CD4-positive, alpha-beta memory T cell (primary cell): ENCODE data around the gene PRDM8. TPM values are rescaled to one million over a fixed set of nuclear protein-coding genes. Genes with fewer than 3 reads are reported as not detected.

Source experiments
- CTCF ChIA-PET: fragments of 350-600 bp; sonication (Branson Sonifier 250); formaldehyde crosslinking; loops from one replicate; lab custom pipeline; 2021; ENCODE audit warnings: inconsistent platforms; ENCODE audit not compliant: partially characterized antibody; lab: Charles Lee
- POLR2A ChIA-PET: fragments of 350-600 bp; sonication (Branson Sonifier 250); formaldehyde crosslinking; loops from one replicate; lab custom pipeline; 2021; ENCODE audit not compliant: partially characterized antibody; lab: Charles Lee
- DNase-seq, 5 donors: peaks; one replicate each; pipeline versions ENCODE4 v3.0.0 to v3.0.0-alpha.2; 2020 to 2022; ENCODE audit warnings: mixed read lengths in 1 of 5
- H3K27ac ChIP-seq: one replicate; pipeline ENCODE4 v1.7.0; 2013; ENCODE audit warnings: low read depth, low read length
- H3K27me3 ChIP-seq: 2 replicates; pipeline ENCODE4 v1.7.0; 2013; ENCODE audit warnings: mild to moderate bottlenecking, low read length, moderate library complexity; ENCODE audit not compliant: insufficient read depth
- H3K36me3 ChIP-seq: 2 replicates; pipeline ENCODE4 v1.7.0; 2013; ENCODE audit warnings: mild to moderate bottlenecking, low read length, moderate library complexity; ENCODE audit not compliant: insufficient read depth
- H3K4me1 ChIP-seq: 2 replicates; pipeline ENCODE4 v1.7.0; 2013; ENCODE audit warnings: mild to moderate bottlenecking, low read length, moderate library complexity; ENCODE audit not compliant: insufficient read depth
- H3K4me3 ChIP-seq, 2 donors: one replicate each; pipeline ENCODE4 v1.7.0; 2013; ENCODE audit warnings: low read length in 2 of 2, mild to moderate bottlenecking in 1 of 2
- H3K9me3 ChIP-seq, 2 donors: one replicate each; pipeline ENCODE4 v1.7.0; 2013; ENCODE audit warnings: low read length in 2 of 2, control low read depth in 1 of 2; ENCODE audit not compliant: control insufficient read depth in 1 of 2
- H3K27ac Mint-ChIP-seq, 7 donors: one replicate each; pipeline ENCODE4 v1.8.0; 2020 to 2021; ENCODE audit warnings: mixed read lengths in 7 of 7, mild to moderate bottlenecking in 6 of 7, inconsistent platforms in 3 of 7, moderate library complexity in 3 of 7
- H3K27me3 Mint-ChIP-seq, 2 donors: one replicate each; pipeline ENCODE4 v1.8.0; 2020 to 2021; ENCODE audit warnings: mixed read lengths in 2 of 2
- H3K36me3 Mint-ChIP-seq, 2 donors: one replicate each; pipeline ENCODE4 v1.8.0; 2020 to 2021; ENCODE audit warnings: mixed read lengths in 2 of 2, inconsistent platforms in 1 of 2, mild to moderate bottlenecking in 1 of 2
- H3K4me1 Mint-ChIP-seq, 4 donors: one replicate each; pipeline ENCODE4 v1.8.0; 2020 to 2021; ENCODE audit warnings: mixed read lengths in 4 of 4, mild to moderate bottlenecking in 1 of 4
- H3K4me3 Mint-ChIP-seq, 8 donors: one replicate each; pipeline ENCODE4 v1.8.0; 2020 to 2021; ENCODE audit warnings: mixed read lengths in 8 of 8, mild to moderate bottlenecking in 7 of 8, moderate library complexity in 6 of 8, inconsistent platforms in 3 of 8
- H3K9me3 Mint-ChIP-seq, 8 donors: one replicate each; pipeline ENCODE4 v1.8.0; 2020 to 2021; ENCODE audit warnings: mixed read lengths in 8 of 8, mild to moderate bottlenecking in 5 of 8, inconsistent platforms in 3 of 8, moderate library complexity in 1 of 8
- intact Hi-C: fragments of 100-400 bp; cut with micrococcal nuclease; formaldehyde crosslinking; loops from one replicate; pipeline ENCODE4 v1.15.1; 2023
- polyA plus RNA-seq, 2 donors: library from polyadenylated mRNA; unstranded; fragments of 300-500 nt; fragmentation: Illumina TruSeq; gene quantifications; one replicate each; pipeline ENCODE4 v1.2.3, GENCODE V29; 2021
- total RNA-seq, 2 experiments: library from RNA; stranded (reverse); gene quantifications; one replicate each; pipeline ENCODE4 v1.2.3, GENCODE V29; 2021

The PRDM8 gene
- total and polyA plus RNA-seq, 4 experiments from 2014 or later = 2.1 to 23.0 (median 11.6) TPM

DNA sequence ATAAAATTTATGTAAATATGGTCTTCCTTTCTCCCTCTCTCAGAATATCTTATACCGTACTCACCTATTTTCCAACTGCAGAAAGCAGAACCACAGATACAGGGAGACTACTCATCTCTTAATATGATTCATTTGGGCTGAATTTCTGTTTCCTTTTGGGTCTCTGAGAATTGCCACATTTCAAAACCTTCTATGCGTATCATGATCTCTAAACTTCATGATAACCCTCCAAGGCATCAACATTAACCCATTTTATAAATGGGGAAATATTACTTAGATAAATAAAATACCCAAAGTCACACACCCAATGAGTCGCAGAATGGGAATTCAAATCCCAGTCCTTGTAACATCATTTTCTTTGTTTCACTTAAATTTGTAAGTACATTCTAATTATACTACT lies 16.6 kb upstream of the PRDM8 start:
- intact Hi-C loops = loop anchor here (5.0 kb wide), 3 partner anchors 123 to 312 kb away; no protein-coding TSS in a partner anchor
- Mint-ChIP-seq H3K4me1 (peaks cover 33 to 63% (median 50%) of the 10 kb centered on the region in 4 donors), H3K27ac (peak overlapping the region; percentile 1 to 76 (median 34)), H3K4me3 (no peak overlapping the region), H3K9me3 (peaks cover 0 to 23% (median 15%) of the 10 kb centered on the region in 8 donors), H3K36me3 (peaks cover 8 to 20% of the 10 kb centered on the region in 2 donors), H3K27me3 (no peaks in the 10 kb centered on the region)
- ChIA-PET CTCF (interaction anchor here (0.8 to 14.8 kb wide), 6 partner anchors 10 to 108 kb away, joined by 3 to 291 read pairs (median 70); partner anchors contain the start of gene PRDM8), POLR2A (interaction anchor here (0.8 to 12.1 kb wide), 10 partner anchors 10 to 140 kb away, joined by 3 to 185 read pairs (median 9); partner anchors contain the start of genes ANTXR2 and PRDM8)
- no peaks in the 10 kb centered on the region for H3K27me3 ChIP-seq
- DNase-seq = no peak
- no peak overlapping the region for H3K27ac ChIP-seq
- no peak overlapping the region for H3K4me3 ChIP-seq
- H3K36me3 ChIP-seq = no peaks in the 10 kb centered on the region
- H3K4me1 ChIP-seq = peaks cover 44% of the 10 kb centered on the region
- H3K9me3 ChIP-seq = no peaks in the 10 kb centered on the region

DNA sequence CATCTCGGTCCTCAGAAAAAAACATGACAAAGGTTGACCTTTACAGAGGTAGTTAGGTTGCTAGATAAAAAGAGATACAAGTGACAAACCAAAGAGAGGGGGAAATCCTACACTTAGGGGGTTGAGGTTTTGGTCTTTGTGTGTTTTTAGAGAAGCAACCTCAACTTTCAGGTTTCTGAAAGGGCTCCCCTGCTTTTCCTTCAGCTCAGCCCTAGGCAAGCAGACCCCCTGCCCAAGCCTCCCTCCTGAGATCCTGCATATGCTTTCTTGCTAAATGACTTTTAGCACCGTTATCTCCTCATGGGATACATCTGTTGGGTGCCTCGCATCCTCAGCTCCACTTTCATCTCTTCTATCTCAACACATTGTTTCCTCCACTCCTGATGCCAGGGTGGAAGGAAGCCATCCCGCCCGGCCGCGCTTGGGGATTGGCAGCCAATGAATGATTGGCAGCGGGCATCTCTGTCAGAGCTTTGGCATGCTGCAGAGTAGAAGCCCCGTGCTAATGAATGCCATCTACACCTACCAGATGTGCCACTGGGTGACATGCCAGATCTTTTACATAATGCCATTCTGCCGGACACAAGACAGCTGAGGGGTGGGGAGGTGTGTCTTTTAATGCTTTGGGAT lies 15.0 kb upstream of the PRDM8 start:
- H3K4me3 ChIP-seq = peak overlapping the region in 1 of 2 donors; percentile 19

DNA sequence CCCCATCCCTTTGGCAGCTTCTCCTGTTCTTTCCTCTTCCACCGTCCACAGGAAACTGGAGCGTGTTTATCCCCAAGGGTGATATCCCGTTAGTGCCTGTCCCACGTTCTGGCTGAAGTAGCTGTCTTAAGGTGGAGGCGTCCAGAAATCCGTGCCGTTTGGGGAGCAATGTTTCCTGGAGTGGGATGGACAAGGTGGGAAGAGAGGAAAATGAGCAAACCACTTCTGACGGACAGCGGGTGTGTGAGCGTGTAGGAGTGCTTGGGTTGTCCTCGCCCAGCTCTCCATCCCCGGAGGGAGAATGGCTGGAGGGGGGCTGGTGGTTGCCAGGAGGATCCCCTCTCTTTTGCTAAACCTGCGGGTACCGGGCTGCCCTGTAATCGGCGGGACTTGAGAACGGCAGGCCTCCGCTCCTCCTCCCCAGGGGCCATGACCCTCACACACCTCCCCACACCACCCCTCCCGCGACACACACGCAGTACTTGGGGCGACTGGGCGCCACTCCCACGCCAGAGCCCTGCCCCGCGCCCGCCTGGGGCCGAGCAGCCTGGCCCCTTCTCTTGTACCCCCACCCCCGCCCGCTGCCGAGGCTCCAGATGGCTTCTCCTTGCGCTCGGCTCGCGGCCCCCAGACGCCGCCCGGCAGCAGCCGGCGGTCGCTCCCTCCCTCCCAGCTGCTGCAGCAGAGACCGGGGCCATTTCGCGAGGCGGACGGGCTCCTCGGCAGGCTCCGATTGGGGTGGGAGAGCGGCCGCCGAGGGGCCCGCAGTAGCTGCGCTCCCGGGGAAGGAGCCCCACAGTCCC lies 13.9 kb upstream of the PRDM8 start:
- Mint-ChIP-seq H3K9me3 (peaks cover 0 to 17% (median 13%) of the 10 kb centered on the region in 8 donors), H3K27me3 (no peaks in the 10 kb centered on the region), H3K36me3 (peaks cover 15 to 23% of the 10 kb centered on the region in 2 donors), H3K4me1 (peaks cover 38 to 71% (median 47%) of the 10 kb centered on the region in 4 donors), H3K27ac (peak overlapping the region; percentile 88 to 99 (median 95)), H3K4me3 (peak overlapping the region; percentile 95 to 100 (median 100))
- ChIA-PET CTCF (interaction anchor here (0.7 to 14.8 kb wide), 13 partner anchors 13 to 126 kb away, joined by 3 to 291 read pairs (median 6); partner anchors contain the start of genes ANTXR2 and PRDM8), POLR2A (interaction anchor here (0.7 to 12.1 kb wide), 13 partner anchors 9 to 166 kb away, joined by 3 to 185 read pairs (median 7); partner anchors contain the start of genes ANTXR2 and PRDM8)
- DNase-seq = peak in 2 of 5 donors; percentile 45 to 68
- H3K36me3 ChIP-seq = no peaks in the 10 kb centered on the region
- H3K27ac ChIP-seq = peak overlapping the region; percentile 85
- no peaks in the 10 kb centered on the region for H3K9me3 ChIP-seq
- H3K4me3 ChIP-seq = peak overlapping the region; percentile 24 to 99
- intact Hi-C loops = loop anchor here (1.0 to 5.0 kb wide), 10 partner anchors 10 to 309 kb away; partner anchors contain the start of gene ANTXR2
- peaks cover 50% of the 10 kb centered on the region for H3K4me1 ChIP-seq
- no peaks in the 10 kb centered on the region for H3K27me3 ChIP-seq

More for the DNA sequence above, 15.0 kb upstream of the PRDM8 start:
- Histone ChIP-seq H3K27me3 (no peaks in the 10 kb centered on the region), H3K27ac (peak overlapping the region; percentile 85), H3K36me3 (no peaks in the 10 kb centered on the region), H3K4me1 (peaks cover 50% of the 10 kb centered on the region), H3K9me3 (no peaks in the 10 kb centered on the region)
- ChIA-PET CTCF (interaction anchor here (1.0 to 14.8 kb wide), 11 partner anchors 11 to 124 kb away, joined by 3 to 291 read pairs (median 6); partner anchors contain the start of gene PRDM8), POLR2A (interaction anchor here (0.7 to 12.1 kb wide), 13 partner anchors 11 to 1243 kb away, joined by 3 to 185 read pairs (median 6); partner anchors contain the start of genes ANTXR2, PAQR3 and PRDM8)
- intact Hi-C loops = loop anchor here (2.0 to 5.0 kb wide), 4 partner anchors 14 to 310 kb away; no protein-coding TSS in a partner anchor
- H3K27ac Mint-ChIP-seq = peak overlapping the region; percentile 69 to 94 (median 87)
- peak overlapping the region; percentile 60 to 100 (median 96) for H3K4me3 Mint-ChIP-seq
- H3K4me1 Mint-ChIP-seq = peaks cover 38 to 64% (median 51%) of the 10 kb centered on the region in 4 donors
- peak in 2 of 5 donors; percentile 33 to 41 for DNase-seq
- H3K36me3 Mint-ChIP-seq = peaks cover 8 to 22% of the 10 kb centered on the region in 2 donors
- no peaks in the 10 kb centered on the region for H3K27me3 Mint-ChIP-seq
- peaks cover 0 to 23% (median 14%) of the 10 kb centered on the region in 8 donors for H3K9me3 Mint-ChIP-seq

DNA sequence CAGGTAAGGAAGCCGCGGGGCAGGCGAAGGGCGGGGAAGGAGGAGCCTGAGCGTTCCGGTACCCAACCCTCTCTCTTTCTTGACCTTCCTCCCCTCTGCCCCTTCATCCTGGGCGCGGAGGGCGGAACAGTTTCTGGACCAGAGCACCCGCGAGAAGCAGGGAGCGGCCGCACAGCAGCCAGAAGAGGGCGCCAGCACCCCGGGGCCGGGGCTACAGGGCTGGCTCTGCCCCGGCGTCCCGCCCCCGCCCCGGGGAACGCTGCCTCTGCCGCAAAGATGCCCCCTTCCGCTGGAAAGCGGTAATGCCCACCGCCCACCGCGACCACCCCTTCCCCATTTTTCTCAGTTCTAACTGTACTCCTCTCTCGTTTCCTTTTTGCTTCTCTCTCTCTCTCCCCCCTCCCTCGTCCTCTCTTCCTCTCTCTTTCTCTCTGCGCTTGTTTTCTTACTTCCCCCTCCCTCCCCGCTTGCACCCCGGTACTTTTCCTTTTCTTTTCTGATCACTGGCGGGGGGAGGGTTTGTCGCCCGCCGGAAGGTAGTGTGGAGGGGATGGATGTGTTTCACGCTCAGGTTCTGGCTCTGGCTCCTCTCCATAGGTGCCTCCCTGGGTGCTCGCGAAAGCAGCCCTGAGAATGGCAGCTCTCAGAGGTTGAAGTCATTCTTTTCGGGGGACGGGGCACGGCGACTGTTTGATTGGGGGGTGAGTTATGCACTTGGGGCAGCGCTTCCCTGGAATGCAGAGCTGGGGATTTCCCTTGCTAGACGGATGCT lies 13.1 kb upstream of the PRDM8 start:
- H3K4me3 Mint-ChIP-seq = peak overlapping the region; percentile 95 to 100 (median 100)
- peak overlapping the region; percentile 85 for H3K27ac ChIP-seq
- H3K27me3 Mint-ChIP-seq = no peaks in the 10 kb centered on the region
- no peaks in the 10 kb centered on the region for H3K9me3 ChIP-seq
- peaks cover 0 to 13% (median 8%) of the 10 kb centered on the region in 8 donors for H3K9me3 Mint-ChIP-seq
- ChIA-PET CTCF (interaction anchor here (0.7 to 14.8 kb wide), 26 partner anchors 13 to 266 kb away, joined by 3 to 291 read pairs (median 4); partner anchors contain the start of genes ANTXR2 and PRDM8), POLR2A (interaction anchor here (0.7 to 12.1 kb wide), 14 partner anchors 9 to 124 kb away, joined by 3 to 185 read pairs (median 6); partner anchors contain the start of genes ANTXR2 and PRDM8)
- H3K36me3 ChIP-seq = no peaks in the 10 kb centered on the region
- peaks cover 50% of the 10 kb centered on the region for H3K4me1 ChIP-seq
- DNase-seq = peak; percentile 89 to 93 (median 91)
- peaks cover 12 to 20% of the 10 kb centered on the region in 2 donors for H3K36me3 Mint-ChIP-seq
- H3K4me1 Mint-ChIP-seq = peaks cover 38 to 70% (median 47%) of the 10 kb centered on the region in 4 donors
- no peaks in the 10 kb centered on the region for H3K27me3 ChIP-seq
- H3K4me3 ChIP-seq = peak overlapping the region; percentile 88 to 99
- H3K27ac Mint-ChIP-seq = peak overlapping the region; percentile 94 to 99 (median 98)
- intact Hi-C loops = loop anchor here (1.0 to 5.0 kb wide), 9 partner anchors 11 to 308 kb away; partner anchors contain the start of gene ANTXR2

DNA sequence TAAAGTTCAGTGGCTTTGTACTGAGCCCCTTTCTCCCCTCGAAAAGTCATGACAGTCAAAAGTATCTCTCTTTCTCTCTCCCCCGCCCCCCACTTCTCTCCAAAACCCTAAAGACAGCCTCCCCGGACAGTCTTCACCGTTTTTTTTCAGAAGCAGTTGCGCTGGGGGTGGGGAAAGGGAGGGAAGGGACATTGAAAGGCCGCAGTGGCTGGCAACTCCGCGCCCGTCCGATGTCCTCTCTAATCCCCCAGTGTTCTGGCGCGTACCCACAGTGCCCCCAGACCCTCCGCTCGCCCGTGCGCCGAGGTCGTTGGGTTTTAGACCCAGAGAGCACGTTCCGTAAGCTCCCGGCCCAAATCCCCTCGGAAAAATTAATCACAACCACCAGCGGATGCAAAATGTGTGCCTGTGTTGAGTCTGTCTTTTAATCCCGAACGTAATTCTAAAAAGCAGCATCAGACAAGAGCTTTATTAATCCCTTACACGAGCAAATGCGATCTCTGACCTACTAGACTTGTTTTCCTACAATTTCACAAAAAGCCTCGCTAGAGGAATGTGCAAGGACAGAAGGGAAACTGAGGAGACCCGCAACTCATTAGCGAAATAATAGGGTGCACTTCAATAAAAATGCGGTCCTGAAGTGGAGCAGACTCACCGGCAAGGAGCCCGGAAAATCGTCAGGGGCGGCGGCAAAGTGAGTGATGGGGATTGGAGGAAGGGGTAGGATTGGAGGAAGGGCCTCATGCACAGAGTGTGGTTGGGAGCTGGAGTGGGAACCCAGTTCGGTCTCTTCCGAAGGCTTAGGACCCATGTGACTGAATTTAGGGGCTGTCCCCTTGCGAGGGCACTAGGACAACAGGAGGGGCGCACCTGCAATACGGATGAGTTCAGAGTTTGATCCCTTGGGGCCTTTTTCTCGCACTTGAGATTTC lies 12.2 kb upstream of the PRDM8 start:
- peak in 1 of 5 donors; percentile 29 for DNase-seq
- peak overlapping the region; percentile 95 to 100 (median 100) for H3K4me3 Mint-ChIP-seq
- POLR2A ChIA-PET = interaction anchor here (0.8 to 12.1 kb wide), 12 partner anchors 14 to 125 kb away, joined by 3 to 185 read pairs (median 12); partner anchors contain the start of genes ANTXR2 and PRDM8
- CTCF ChIA-PET = interaction anchor here (0.7 to 14.8 kb wide), 22 partner anchors 13 to 268 kb away, joined by 3 to 291 read pairs (median 4); partner anchors contain the start of genes ANTXR2 and PRDM8
- Histone ChIP-seq H3K27ac (peak overlapping the region; percentile 85), H3K9me3 (no peaks in the 10 kb centered on the region), H3K36me3 (no peaks in the 10 kb centered on the region), H3K4me3 (peak overlapping the region; percentile 88 to 99), H3K4me1 (peaks cover 50% of the 10 kb centered on the region), H3K27me3 (no peaks in the 10 kb centered on the region)
- peak overlapping the region; percentile 94 to 99 (median 98) for H3K27ac Mint-ChIP-seq
- peaks cover 38 to 66% (median 47%) of the 10 kb centered on the region in 4 donors for H3K4me1 Mint-ChIP-seq
- no peaks in the 10 kb centered on the region for H3K27me3 Mint-ChIP-seq
- peaks cover 0 to 4% (median under 1%) of the 10 kb centered on the region in 8 donors for H3K9me3 Mint-ChIP-seq
- intact Hi-C loops = loop anchor here (1.0 to 5.0 kb wide), 9 partner anchors 12 to 307 kb away; partner anchors contain the start of gene ANTXR2
- H3K36me3 Mint-ChIP-seq = peaks cover 10 to 16% of the 10 kb centered on the region in 2 donors
